ENCODE measurements around the gene PLP2. TPM values are rescaled to one million over a fixed set of nuclear protein-coding genes. Genes with fewer than 3 reads are reported as not detected.

The PLP2 gene
- polyA plus RNA-seq, 1 donor (not counting 4 experiments of a cell fraction or from before 2014, with no cell fraction given), result 358 TPM

DNA sequence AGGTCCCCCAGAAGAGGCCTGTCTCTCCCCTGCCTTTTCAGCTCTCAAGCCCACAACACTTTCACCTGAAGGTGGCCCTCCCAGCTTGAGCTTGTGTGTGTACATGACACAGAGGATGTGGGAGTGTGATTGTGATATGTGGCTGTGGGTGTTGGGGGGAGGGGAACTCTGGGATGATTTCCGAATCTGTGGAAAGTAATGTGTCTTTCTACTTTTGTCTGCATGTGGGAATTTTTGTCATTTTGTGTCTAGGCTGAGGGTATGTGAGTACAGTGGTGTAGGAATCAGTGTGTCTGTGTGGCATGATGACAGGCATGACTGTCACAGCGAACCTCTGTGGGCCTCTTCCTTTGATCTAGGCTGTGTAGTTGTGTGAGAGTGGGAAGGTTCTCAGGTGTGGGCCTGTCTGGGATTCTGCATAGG is 21.9 kb downstream of the PLP2 start:
- Histone ChIP-seq H3K36me3 (ENCODE audit: control insufficient read depth in 2 of 2, extremely low read depth in 1 of 2, insufficient read depth in 2 of 2, low read length in 2 of 2) (no peaks in the 10 kb centered on the region), H3K4me1 (ENCODE audit: control insufficient read depth, extremely low read depth, insufficient read depth, low read length) (no peaks in the 10 kb centered on the region), H2AFZ (ENCODE audit: control insufficient read depth, low read length) (no peak overlapping the region), H3K4me3 (ENCODE audit: control insufficient read depth in 2 of 3, extremely low read depth in 1 of 3, insufficient read depth in 2 of 3, low read depth in 1 of 3, low read length in 3 of 3) (no peak overlapping the region), H4K20me1 (ENCODE audit: control insufficient read depth, extremely low read depth, insufficient read depth, low read length) (no peaks in the 10 kb centered on the region), H3K9me3 (ENCODE audit: control insufficient read depth, low read depth, low read length) (no peaks in the 10 kb centered on the region), H3K27ac (ENCODE audit: control insufficient read depth, insufficient read depth, low read length) (no peak overlapping the region), H3K79me2 (ENCODE audit: control insufficient read depth, insufficient read depth, low read length) (no peaks in the 10 kb centered on the region), H3K9ac (ENCODE audit: control insufficient read depth, extremely low read depth, insufficient read depth, low read length) (no peak overlapping the region), H3K27me3 (ENCODE audit: control insufficient read depth, extremely low read depth, insufficient read depth, low read length) (no peaks in the 10 kb centered on the region), H3K4me2 (ENCODE audit: control insufficient read depth, extremely low read depth, insufficient read depth, low read depth, low read length) (no peak overlapping the region), H3K9me1 (ENCODE audit: control insufficient read depth, extremely low read depth, insufficient read depth, low read length) (no peaks in the 10 kb centered on the region)
- DNase-seq (ENCODE audit: low read depth, low spot score) (no peak), FAIRE-seq (no peak)
- TF ChIP-seq, protein P1, sequence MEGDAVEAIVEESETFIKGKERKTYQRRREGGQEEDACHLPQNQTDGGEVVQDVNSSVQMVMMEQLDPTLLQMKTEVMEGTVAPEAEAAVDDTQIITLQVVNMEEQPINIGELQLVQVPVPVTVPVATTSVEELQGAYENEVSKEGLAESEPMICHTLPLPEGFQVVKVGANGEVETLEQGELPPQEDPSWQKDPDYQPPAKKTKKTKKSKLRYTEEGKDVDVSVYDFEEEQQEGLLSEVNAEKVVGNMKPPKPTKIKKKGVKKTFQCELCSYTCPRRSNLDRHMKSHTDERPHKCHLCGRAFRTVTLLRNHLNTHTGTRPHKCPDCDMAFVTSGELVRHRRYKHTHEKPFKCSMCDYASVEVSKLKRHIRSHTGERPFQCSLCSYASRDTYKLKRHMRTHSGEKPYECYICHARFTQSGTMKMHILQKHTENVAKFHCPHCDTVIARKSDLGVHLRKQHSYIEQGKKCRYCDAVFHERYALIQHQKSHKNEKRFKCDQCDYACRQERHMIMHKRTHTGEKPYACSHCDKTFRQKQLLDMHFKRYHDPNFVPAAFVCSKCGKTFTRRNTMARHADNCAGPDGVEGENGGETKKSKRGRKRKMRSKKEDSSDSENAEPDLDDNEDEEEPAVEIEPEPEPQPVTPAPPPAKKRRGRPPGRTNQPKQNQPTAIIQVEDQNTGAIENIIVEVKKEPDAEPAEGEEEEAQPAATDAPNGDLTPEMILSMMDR (optimal IDR thresholded peaks at IDR 0.05 in 1 of 3, IDR thresholded peaks at IDR 0.05 in 1 of 3, conservative IDR thresholded peaks at IDR 0.05 in 1 of 3; ENCODE audit: extremely low read depth in 1 of 3, insufficient read depth in 2 of 3, low read length in 3 of 3), result no peak
- TF ChIP-seq EZH2 (IDR thresholded peaks at IDR 0.05; ENCODE audit: low read length), result no peak
- dilution Hi-C loops (cut with MboI; ENCODE audit: extremely low pct_ligation_motif_present, low sequenced_read_pairs), result no loop called here

DNA sequence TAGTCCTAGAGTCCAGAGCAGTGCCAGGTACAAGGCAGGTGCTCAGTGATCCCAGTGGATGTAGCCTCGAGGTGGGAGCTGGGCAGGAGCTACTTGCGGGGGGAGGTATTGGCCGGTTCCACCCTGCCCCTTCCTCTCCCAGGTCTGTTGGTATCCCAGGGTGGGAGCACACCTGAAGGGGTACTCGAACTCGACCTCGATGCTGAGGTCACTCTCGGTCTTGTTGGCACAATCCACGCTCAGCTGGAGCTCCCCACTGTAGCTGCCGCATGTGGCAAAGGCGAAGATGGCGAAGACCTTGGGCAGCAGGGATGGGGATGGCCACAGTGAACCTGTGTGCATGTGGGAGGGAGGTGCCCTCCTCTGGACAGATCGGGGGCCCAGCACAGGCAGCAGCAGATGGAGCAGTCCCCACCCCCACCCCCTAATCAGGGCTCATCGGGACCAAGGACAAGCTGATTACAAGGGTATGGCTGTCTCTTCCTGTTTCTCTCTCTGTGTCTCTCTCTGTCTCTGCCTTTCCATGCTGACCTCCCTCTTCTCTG is 25.9 kb downstream of the PLP2 start:
- no peak for FAIRE-seq
- Histone ChIP-seq H3K4me1 (ENCODE audit: control insufficient read depth, extremely low read depth, insufficient read depth, low read length) (peaks cover 4% of the 10 kb centered on the region), H4K20me1 (ENCODE audit: control insufficient read depth, extremely low read depth, insufficient read depth, low read length) (no peaks in the 10 kb centered on the region), H3K9me1 (ENCODE audit: control insufficient read depth, extremely low read depth, insufficient read depth, low read length) (no peaks in the 10 kb centered on the region), H3K4me3 (ENCODE audit: control insufficient read depth in 2 of 3, extremely low read depth in 1 of 3, insufficient read depth in 2 of 3, low read depth in 1 of 3, low read length in 3 of 3) (no peak overlapping the region), H3K4me2 (ENCODE audit: control insufficient read depth, extremely low read depth, insufficient read depth, low read depth, low read length) (no peak overlapping the region), H3K36me3 (ENCODE audit: control insufficient read depth in 2 of 2, extremely low read depth in 1 of 2, insufficient read depth in 2 of 2, low read length in 2 of 2) (no peaks in the 10 kb centered on the region), H2AFZ (ENCODE audit: control insufficient read depth, low read length) (no peak overlapping the region), H3K27me3 (ENCODE audit: control insufficient read depth, extremely low read depth, insufficient read depth, low read length) (peaks cover 2% of the 10 kb centered on the region), H3K79me2 (ENCODE audit: control insufficient read depth, insufficient read depth, low read length) (no peaks in the 10 kb centered on the region), H3K9me3 (ENCODE audit: control insufficient read depth, low read depth, low read length) (no peaks in the 10 kb centered on the region), H3K27ac (ENCODE audit: control insufficient read depth, insufficient read depth, low read length) (no peak overlapping the region), H3K9ac (ENCODE audit: control insufficient read depth, extremely low read depth, insufficient read depth, low read length) (no peak overlapping the region)
- TF ChIP-seq, protein P1 (optimal IDR thresholded peaks at IDR 0.05 in 1 of 3, IDR thresholded peaks at IDR 0.05 in 1 of 3, conservative IDR thresholded peaks at IDR 0.05 in 1 of 3; ENCODE audit: extremely low read depth in 1 of 3, insufficient read depth in 2 of 3, low read length in 3 of 3), result no peak
- no peak for TF ChIP-seq EZH2 (IDR thresholded peaks at IDR 0.05; ENCODE audit: low read length)
- no peak for DNase-seq (ENCODE audit: low read depth, low spot score)
- dilution Hi-C loops (cut with MboI; ENCODE audit: extremely low pct_ligation_motif_present, low sequenced_read_pairs), result no loop called here

All from keratinocyte (primary cell).